Measurements from ENCODE around the gene KSR2.

The KSR2 gene

DNA sequence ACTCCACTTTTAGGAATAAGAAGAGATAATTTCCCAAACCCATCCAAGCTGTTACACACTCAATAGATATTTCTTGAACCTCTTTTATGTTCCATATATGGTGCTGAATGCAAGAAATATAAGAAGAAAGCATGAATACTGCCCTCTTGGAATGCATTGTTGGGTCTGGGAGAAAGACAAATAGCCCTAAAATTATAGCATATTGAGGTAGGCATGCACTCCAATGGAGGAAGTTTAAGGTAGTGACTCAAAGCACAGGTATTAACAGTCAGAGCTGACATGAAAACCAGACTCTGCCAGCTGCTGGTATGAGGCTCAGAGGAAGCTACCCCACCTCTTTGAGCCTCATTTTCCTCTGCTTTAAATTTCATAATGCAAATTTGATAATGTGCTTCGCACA lies 346.0 kb downstream of the KSR2 start:
- DNase-seq (ENCODE audit: low read depth) = no peak

DNA sequence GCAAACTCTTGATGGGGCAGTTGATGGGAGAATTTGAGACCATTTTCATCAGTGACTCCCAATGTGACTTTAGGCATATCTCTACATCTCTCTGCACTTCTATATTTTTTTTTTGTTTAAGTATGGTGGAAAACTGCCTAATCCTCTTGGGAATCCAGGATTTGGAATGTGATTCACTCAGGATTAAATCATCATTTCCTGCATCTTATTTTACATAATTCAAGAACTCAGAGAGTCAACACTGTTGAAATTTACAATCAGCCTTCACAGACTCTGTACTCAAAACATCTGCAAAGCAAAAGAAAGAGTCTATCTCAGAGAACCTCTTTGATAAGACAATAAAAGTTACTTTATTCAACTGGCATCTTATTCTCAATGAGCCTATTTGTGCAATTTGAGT lies 346.7 kb downstream of the KSR2 start:
- DNase-seq (ENCODE audit: low read depth) = no peak

DNA sequence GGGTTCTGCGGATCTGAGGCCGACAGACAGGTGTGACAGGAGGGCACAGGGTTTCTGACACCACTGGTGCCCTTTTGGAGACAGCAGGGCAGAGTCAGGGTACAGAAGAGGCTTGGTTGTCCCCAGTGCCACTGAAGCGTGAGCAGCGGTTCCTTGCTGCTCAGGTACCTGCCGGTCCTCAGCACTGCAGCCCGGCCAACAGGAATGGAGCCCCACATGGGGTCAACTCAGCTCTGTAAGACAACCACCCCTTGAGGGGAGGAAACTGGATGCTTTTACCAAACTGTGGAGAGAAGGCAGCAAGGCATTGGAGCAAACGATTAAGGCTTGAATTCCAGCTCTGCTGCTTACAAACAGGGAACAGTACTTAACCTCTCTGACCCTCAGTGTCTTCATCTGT lies 361.0 kb downstream of the KSR2 start:
- DNase-seq (ENCODE audit: low read depth) = no peak

- no peak for DNase-seq (ENCODE audit: low read depth)
Observed at GRCh38 chr12:117606945-117607344, 361.8 kb downstream of the KSR2 start.

GRCh38 chr12:117606024-117606423 lies 362.8 kb downstream of the KSR2 start:
- DNase-seq (ENCODE audit: low read depth) = no peak

- no peak for DNase-seq (ENCODE audit: low read depth)
Observed at GRCh38 chr12:117603316-117604113, 365.3 kb downstream of the KSR2 start.

DNA sequence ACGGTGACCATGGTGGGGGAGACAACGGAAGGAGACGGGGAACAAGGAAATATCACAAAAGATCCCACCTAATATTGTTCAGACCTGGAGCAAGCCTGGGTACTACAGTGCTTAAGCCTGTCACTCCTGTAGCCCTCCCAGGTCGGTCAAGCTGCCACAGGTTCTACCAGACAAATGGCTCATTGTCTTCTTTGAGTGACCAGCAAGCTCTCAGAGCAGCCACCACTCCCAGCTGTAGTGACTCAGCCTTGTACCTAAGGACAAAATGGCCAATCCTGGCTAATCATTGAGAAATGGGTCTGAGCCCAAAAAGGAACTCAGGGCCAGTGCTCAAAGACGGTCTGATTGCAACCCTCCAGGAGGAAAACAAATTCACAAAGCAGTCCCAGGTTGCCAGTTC lies 368.9 kb downstream of the KSR2 start:
- DNase-seq (ENCODE audit: low read depth) = no peak

DNA sequence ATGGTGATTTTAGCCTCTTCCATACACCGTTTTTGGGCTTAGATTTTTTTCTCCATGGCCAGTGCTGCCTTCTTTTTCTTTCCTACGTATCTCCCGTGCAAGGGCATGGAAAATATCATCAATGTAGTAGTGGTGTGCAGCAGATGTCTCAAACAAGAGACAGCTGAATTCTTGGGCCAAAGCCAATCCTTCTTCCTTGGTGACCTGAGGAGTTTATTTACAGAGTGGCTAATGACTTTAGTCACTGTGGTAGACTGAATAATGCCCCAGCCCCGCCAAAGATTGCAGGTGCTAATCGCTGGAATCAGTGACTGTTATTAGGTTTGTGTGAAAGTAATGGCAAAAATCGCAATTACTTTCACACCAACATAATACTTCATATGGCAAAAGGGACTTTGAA lies 371.8 kb downstream of the KSR2 start:
- no peak for DNase-seq (ENCODE audit: low read depth)

DNA sequence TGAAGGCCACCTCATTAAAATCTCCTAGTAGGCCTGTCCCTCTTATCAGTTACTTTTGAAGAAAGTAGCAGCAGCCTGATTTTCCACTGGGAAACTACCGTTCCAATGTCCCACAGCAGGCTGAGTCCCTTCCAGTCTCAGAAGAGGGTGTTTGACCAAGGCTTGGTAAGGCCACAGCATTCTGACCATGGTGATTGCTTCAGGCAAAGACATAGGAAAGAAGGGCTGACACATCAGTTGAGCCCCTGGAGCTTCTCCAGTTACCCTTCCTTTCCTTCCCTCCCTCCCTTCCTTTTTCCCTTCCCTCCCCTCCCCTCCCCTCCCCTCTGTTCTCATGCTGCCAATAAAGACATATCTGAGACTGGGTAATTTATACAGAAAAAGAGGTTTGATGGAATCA lies 373.0 kb downstream of the KSR2 start:
- no peak for DNase-seq (ENCODE audit: low read depth)

- no peak for DNase-seq (ENCODE audit: low read depth)
Observed at GRCh38 chr12:117594481-117594880, 374.3 kb downstream of the KSR2 start.

GRCh38 chr12:117593815-117594400 lies 374.9 kb downstream of the KSR2 start:
- no peak for DNase-seq (ENCODE audit: low read depth)

GRCh38 chr12:117592588-117593305 lies 376.0 kb downstream of the KSR2 start:
- DNase-seq (ENCODE audit: low read depth) = no peak

- no peak for DNase-seq (ENCODE audit: low read depth)
Observed at GRCh38 chr12:117590999-117591398, 377.8 kb downstream of the KSR2 start.

- DNase-seq (ENCODE audit: low read depth) = no peak
Observed at GRCh38 chr12:117590386-117590785, 378.4 kb downstream of the KSR2 start.

- DNase-seq (ENCODE audit: low read depth) = no peak
Observed at GRCh38 chr12:117589021-117589420, 379.8 kb downstream of the KSR2 start.

GRCh38 chr12:117587631-117588287 lies 381.0 kb downstream of the KSR2 start:
- DNase-seq (ENCODE audit: low read depth) = no peak

- no peak for DNase-seq (ENCODE audit: low read depth)
Observed at GRCh38 chr12:117583677-117584225, 385.0 kb downstream of the KSR2 start.

GRCh38 chr12:117583092-117583491 lies 385.7 kb downstream of the KSR2 start:
- DNase-seq (ENCODE audit: low read depth) = no peak

DNA sequence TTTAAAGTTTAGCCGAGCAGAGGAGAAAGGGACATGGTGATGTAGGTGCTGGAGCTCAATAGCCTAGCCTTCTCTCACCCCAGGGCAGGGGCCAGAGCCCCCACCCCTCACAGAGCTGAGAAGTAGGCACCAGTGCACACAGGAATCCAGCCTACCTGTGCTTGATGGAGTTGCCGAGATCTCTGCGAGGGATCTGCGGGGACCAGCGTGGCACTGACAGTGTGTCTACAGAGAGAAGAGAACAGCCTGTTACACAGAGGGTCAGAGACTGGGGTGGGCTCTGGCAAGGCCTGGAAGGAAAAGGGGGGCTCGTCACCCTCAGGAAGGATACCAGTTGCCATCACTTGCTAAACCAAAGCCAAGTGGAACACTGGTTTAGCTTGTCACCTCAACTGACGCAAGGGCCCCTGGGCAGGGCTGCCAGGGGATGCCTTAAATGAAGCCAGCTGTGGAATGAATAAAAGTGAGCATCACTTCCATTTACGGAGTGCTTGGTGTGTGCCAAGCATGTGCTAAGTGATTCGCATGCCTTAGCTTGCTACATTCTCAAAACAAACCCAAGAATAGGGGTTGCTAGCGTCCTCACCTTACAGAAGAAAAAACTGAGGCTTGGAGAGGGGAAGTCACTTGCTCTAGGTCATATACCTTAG lies 386.5 kb downstream of the KSR2 start:
- no peak for DNase-seq (ENCODE audit: low read depth)

- no peak for DNase-seq (ENCODE audit: low read depth)
Observed at GRCh38 chr12:117580718-117581062, 388.1 kb downstream of the KSR2 start.

DNA sequence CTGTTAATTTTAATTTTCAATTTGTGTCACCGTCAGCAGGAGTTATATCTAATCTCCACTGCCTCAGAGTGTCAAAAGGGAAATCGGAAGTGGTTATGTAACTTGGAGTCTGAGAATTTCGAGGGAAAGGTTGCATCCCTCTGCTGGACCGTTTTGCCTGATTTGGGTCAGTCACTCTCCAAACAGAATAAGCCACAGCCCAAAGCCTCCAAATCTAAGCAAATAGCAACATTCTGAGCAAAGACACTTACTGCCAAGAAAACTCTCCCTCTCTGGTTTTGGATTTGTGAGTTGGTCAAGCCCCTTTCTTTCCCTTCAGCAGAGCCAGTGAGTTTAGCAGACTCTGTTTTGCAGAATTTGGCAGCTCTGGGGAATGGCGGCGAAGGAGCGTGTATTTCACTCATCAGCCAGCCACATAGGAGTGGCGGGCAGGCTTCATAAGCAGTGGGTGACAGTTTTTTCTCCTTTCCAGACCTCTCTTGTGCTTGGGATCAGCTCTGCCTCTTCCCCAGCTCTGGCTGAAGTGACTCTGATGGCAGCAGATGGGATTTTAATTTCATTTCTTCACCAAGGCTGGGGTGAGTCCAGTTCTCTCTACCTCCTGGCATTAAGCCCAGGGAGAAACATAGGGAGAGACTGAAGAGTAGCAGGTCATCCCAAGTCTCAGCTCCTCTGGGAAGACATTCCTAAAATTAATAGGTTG lies 388.6 kb downstream of the KSR2 start:
- no peak for DNase-seq (ENCODE audit: low read depth)

All from amniotic epithelial cell (primary cell).